H4 (cell line): Measurements from ENCODE around the gene RCAN1. TPM values are rescaled to one million over a fixed set of nuclear protein-coding genes. Genes with fewer than 3 reads are reported as not detected.
"Not testable (repeated sequence)": the region's sequence is repeated elsewhere in the genome, so short reads cannot be mapped to it uniquely, and the experiment has no call there.

Source experiments
- DNase-seq: peaks from one replicate; pipeline ENCODE4 v3.0.0-alpha.2; 2015; ENCODE audit warnings: low spot score
- total RNA-seq: library from RNA; depleted of rRNA; stranded (reverse); fragments of >200 nt; shearing (Covaris generic); gene quantifications from 2 replicates; pipeline ENCODE4 v1.2.3, GENCODE V29; 2014

Gene RCAN1
- total RNA-seq, 1 experiment from 2014 or later, result 52.2 TPM

- DNase-seq, result no peak
Measured at GRCh38 chr21:34517491-34518245, 97.2 kb downstream of the RCAN1 start.

- no peak for DNase-seq
Measured at GRCh38 chr21:34517039-34517438, 97.9 kb downstream of the RCAN1 start.

GRCh38 chr21:34514576-34515115 lies 100.3 kb downstream of the RCAN1 start:
- DNase-seq, result no peak

- DNase-seq, result no peak
Measured at GRCh38 chr21:34513129-34513675, 101.7 kb downstream of the RCAN1 start.

GRCh38 chr21:34511787-34512455 lies 103.0 kb downstream of the RCAN1 start, which contains the start of gene KCNE1:
TSS of gene KCNE1 (minus strand) at chr21:34512210. CDS start at chr21:34449634, 62,576 bp downstream.
- DNase-seq, result no peak

GRCh38 chr21:34511181-34511580 lies 103.7 kb downstream of the RCAN1 start:
- no peak for DNase-seq

GRCh38 chr21:34510148-34511142 lies 104.5 kb downstream of the RCAN1 start:
- DNase-seq, result peak; percentile 35

- DNase-seq, result no peak
Measured at GRCh38 chr21:34509151-34509550, 105.8 kb downstream of the RCAN1 start.

GRCh38 chr21:34504595-34504994 lies 110.3 kb downstream of the RCAN1 start:
- DNase-seq, result no peak

GRCh38 chr21:34502480-34503106 lies 112.3 kb downstream of the RCAN1 start:
- DNase-seq, result no peak

- no peak for DNase-seq
Measured at GRCh38 chr21:34501716-34502115, 113.2 kb downstream of the RCAN1 start.

GRCh38 chr21:34500191-34500590 lies 114.7 kb downstream of the RCAN1 start:
- DNase-seq, result no peak

GRCh38 chr21:34499116-34499515 lies 115.8 kb downstream of the RCAN1 start:
- DNase-seq, result no peak

- DNase-seq, result no peak
Measured at GRCh38 chr21:34498623-34499022, 116.3 kb downstream of the RCAN1 start.

GRCh38 chr21:34483854-34484253 lies 131.1 kb downstream of the RCAN1 start:
- DNase-seq, result not testable (repeated sequence)

- DNase-seq, result not testable (repeated sequence)
Measured at GRCh38 chr21:34483435-34483834, 131.5 kb downstream of the RCAN1 start.

- not testable (repeated sequence) for DNase-seq
Measured at GRCh38 chr21:34467333-34467732, 147.6 kb downstream of the RCAN1 start.
